ENCODE data around the gene STRADA. TPM values are rescaled to one million over a fixed set of nuclear protein-coding genes. Genes with fewer than 3 reads are reported as not detected.

The STRADA gene
- polyA plus RNA-seq, 3 donors: 12.5 to 51.9 (median 19.8) TPM

GRCh38 chr17:63672856-63673255 lies 68.7 kb downstream of the STRADA start:
- H3K27me3 Mint-ChIP-seq (ENCODE audit: low read depth in 3 of 3): peaks cover 0 to 2% (median 0%) of the 10 kb centered on the region in 3 donors
- H3K36me3 ChIP-seq (replicated peaks in 1 of 2; ENCODE audit: control insufficient read depth in 1 of 2, insufficient read depth in 2 of 2, low read length in 2 of 2): peaks cover 85 to 100% of the 10 kb centered on the region in 2 donors
- H3K36me3 Mint-ChIP-seq: peaks cover 86 to 99% of the 10 kb centered on the region in 2 donors

DNA sequence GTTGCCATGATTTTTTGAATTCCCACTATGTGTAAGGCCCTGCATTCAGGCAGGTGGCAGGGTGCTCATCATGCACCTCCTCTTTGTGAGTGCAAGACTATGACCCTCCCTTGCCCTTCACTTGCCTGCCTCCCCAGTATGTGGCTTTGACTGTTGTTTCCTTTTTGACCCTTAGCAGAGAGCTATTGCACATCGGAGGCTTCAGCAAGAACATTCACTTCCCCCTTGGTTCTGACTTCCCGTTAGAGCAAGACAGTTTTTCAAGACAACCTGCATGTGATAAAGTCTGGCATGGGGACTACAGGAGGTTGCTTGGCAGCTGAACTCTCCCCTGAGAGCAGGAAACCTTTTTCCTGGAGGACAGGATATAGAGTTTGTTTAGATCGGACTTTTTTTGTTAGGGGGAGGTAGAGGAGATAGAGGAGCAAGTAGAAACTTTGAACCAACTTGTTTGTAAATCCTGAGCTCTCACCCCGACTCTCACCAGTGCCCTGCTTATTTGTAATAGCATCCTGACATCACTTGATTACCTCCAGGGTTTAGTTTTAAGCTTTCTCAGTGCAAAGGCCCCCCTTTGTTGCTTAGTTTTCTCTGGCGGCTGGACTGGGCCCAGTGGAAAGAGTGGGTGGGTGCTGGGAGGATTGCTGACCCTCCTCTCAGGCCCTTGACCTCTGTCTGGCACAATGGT lies 75.9 kb downstream of the STRADA start:
- Histone ChIP-seq H3K4me3 (replicated peaks in 1 of 3; ENCODE audit: low read depth in 2 of 3, low read length in 3 of 3) (peak overlapping the region in 1 of 3 experiments; percentile 53), H3K4me2 (replicated peaks; ENCODE audit: extremely low read depth, low read length, poor library complexity, severe bottlenecking) (peak overlapping the region; percentile 64), H3K27ac (ENCODE audit: low read depth in 1 of 2, low read length in 2 of 2) (peak overlapping the region; percentile 75 to 83), H2AFZ (ENCODE audit: insufficient read depth, low read depth, low read length, poor library complexity, severe bottlenecking) (no peak overlapping the region), H4K20me1 (ENCODE audit: insufficient read depth, low read length) (peaks cover 53% of the 10 kb centered on the region), H3K79me2 (ENCODE audit: insufficient read depth, low read length) (peaks cover 67% of the 10 kb centered on the region), H3K27me3 (ENCODE audit: control insufficient read depth in 2 of 2, insufficient read depth in 2 of 2, low read length in 2 of 2) (no peaks in the 10 kb centered on the region), H3K9me3 (replicated peaks in 1 of 2; ENCODE audit: control insufficient read depth in 1 of 2, insufficient read depth in 1 of 2, low read length in 2 of 2) (no peaks in the 10 kb centered on the region), H3K36me3 (replicated peaks in 1 of 2; ENCODE audit: control insufficient read depth in 1 of 2, insufficient read depth in 2 of 2, low read length in 2 of 2) (peaks cover 63 to 86% of the 10 kb centered on the region in 2 donors), H3K4me1 (ENCODE audit: control insufficient read depth in 1 of 2, insufficient read depth in 2 of 2, low read length in 2 of 2) (peaks cover 34 to 39% of the 10 kb centered on the region in 2 donors), H3K9ac (ENCODE audit: insufficient read depth, low read length, poor library complexity, severe bottlenecking) (peak overlapping the region; percentile 15)
- no peaks in the 10 kb centered on the region for H3K9me3 Mint-ChIP-seq
- WGBS (ENCODE audit: insufficient coverage): 0% methylated on average over 3 of the region's 5 CpGs
- peak overlapping the region; percentile 38 to 86 for H3K4me3 Mint-ChIP-seq
- peak overlapping the region; percentile 88 to 98 (median 97) for H3K27ac Mint-ChIP-seq
- DNase-seq: peak; percentile 74 to 82 (median 75)
- intact Hi-C loops (cut with micrococcal nuclease): loop anchor here (5.0 kb wide), 1 partner anchor 43 kb away; the partner anchor contains the start of gene MAP3K3 (in 2 of the 2)
- no peaks in the 10 kb centered on the region for H3K27me3 Mint-ChIP-seq (ENCODE audit: low read depth in 3 of 3)
- TF ChIP-seq CTCF (IDR thresholded peaks at IDR 0.05): no peak
- peaks cover 37% of the 10 kb centered on the region for H3K4me1 Mint-ChIP-seq
- peaks cover 73 to 89% of the 10 kb centered on the region in 2 donors for H3K36me3 Mint-ChIP-seq

More at GRCh38 chr17:63672856-63673255, 68.7 kb downstream of the STRADA start:
- peaks cover 100% of the 10 kb centered on the region for H4K20me1 ChIP-seq (ENCODE audit: insufficient read depth, low read length)
- Mint-ChIP-seq H3K27ac (no peak overlapping the region), H3K4me1 (peaks cover 21% of the 10 kb centered on the region), H3K9me3 (no peaks in the 10 kb centered on the region), H3K4me3 (no peak overlapping the region)
- no peak overlapping the region for H3K4me3 ChIP-seq (replicated peaks in 1 of 3; ENCODE audit: low read depth in 2 of 3, low read length in 3 of 3)
- H3K4me2 ChIP-seq (replicated peaks; ENCODE audit: extremely low read depth, low read length, poor library complexity, severe bottlenecking): no peak overlapping the region
- H2AFZ ChIP-seq (ENCODE audit: insufficient read depth, low read depth, low read length, poor library complexity, severe bottlenecking): no peak overlapping the region
- H3K27me3 ChIP-seq (ENCODE audit: control insufficient read depth in 2 of 2, insufficient read depth in 2 of 2, low read length in 2 of 2): no peaks in the 10 kb centered on the region
- H3K27ac ChIP-seq (ENCODE audit: low read depth in 1 of 2, low read length in 2 of 2): peak overlapping the region in 1 of 2 donors; percentile 23
- peaks cover 66% of the 10 kb centered on the region for H3K79me2 ChIP-seq (ENCODE audit: insufficient read depth, low read length)
- TF ChIP-seq CTCF (IDR thresholded peaks at IDR 0.05): no peak
- H3K4me1 ChIP-seq (ENCODE audit: control insufficient read depth in 1 of 2, insufficient read depth in 2 of 2, low read length in 2 of 2): peaks cover 15 to 21% of the 10 kb centered on the region in 2 donors
- WGBS (ENCODE audit: insufficient coverage): 100% methylated on average over 1 of the region's 2 CpGs
- no peak for DNase-seq
- intact Hi-C loops (cut with micrococcal nuclease): no loop called here
- H3K9ac ChIP-seq (ENCODE audit: insufficient read depth, low read length, poor library complexity, severe bottlenecking): no peak overlapping the region
- no peaks in the 10 kb centered on the region for H3K9me3 ChIP-seq (replicated peaks in 1 of 2; ENCODE audit: control insufficient read depth in 1 of 2, insufficient read depth in 1 of 2, low read length in 2 of 2)
